Neuronal stem cell (in vitro differentiated cells): ENCODE results near the gene CCDC154. TPM values are rescaled to one million over a fixed set of nuclear protein-coding genes. Genes with fewer than 3 reads are reported as not detected.

Experiments
- DNase-seq: peaks from one replicate; pipeline ENCODE4 v3.0.0-alpha.2; 2013; ENCODE audit warnings: low spot score
- H2AFZ ChIP-seq: one replicate; pipeline ENCODE4 v1.6.1; 2013; ENCODE audit warnings: mild to moderate bottlenecking, low read length, inconsistent platforms
- H2AK5ac ChIP-seq: 2 replicates; pipeline ENCODE4 v1.6.1; 2013; ENCODE audit warnings: low read depth, mild to moderate bottlenecking, inconsistent platforms, low read length, moderate library complexity, mixed read lengths
- H2BK120ac ChIP-seq: 2 replicates; pipeline ENCODE4 v1.6.1; 2013; ENCODE audit warnings: low read depth, mild to moderate bottlenecking, inconsistent platforms, low read length, moderate library complexity, mixed read lengths
- H2BK12ac ChIP-seq: one replicate; pipeline ENCODE4 v1.6.1; 2013; ENCODE audit warnings: low read length, inconsistent platforms
- H2BK15ac ChIP-seq: 2 replicates; pipeline ENCODE4 v1.6.1; 2013; ENCODE audit warnings: mild to moderate bottlenecking, low read length, inconsistent platforms, mixed read lengths
- H2BK5ac ChIP-seq: one replicate; pipeline ENCODE4 v1.6.1; 2013; ENCODE audit warnings: inconsistent platforms, mild to moderate bottlenecking, low read length, moderate library complexity
- H3K14ac ChIP-seq: one replicate; pipeline ENCODE4 v1.6.1; 2013; ENCODE audit warnings: low read length, inconsistent platforms
- H3K18ac ChIP-seq: 2 replicates; pipeline ENCODE4 v1.6.1; 2013; ENCODE audit warnings: low read length, inconsistent platforms
- H3K23ac ChIP-seq: 2 replicates; pipeline ENCODE4 v1.6.1; 2013; ENCODE audit warnings: low read depth, mild to moderate bottlenecking, mixed read lengths, low read length, inconsistent platforms; ENCODE audit not compliant: poor library complexity
- H3K27ac ChIP-seq: replicated peaks from 3 replicates; pipeline ENCODE4 v1.5.1; 2013; ENCODE audit warnings: low read length, inconsistent platforms
- H3K27me3 ChIP-seq, 3 experiments: 2 replicates each; pipeline ENCODE4 v1.6.1; 2013; ENCODE audit warnings: low read length in 3 of 3, mild to moderate bottlenecking in 2 of 3, inconsistent platforms in 1 of 3, low read depth in 1 of 3, mixed read lengths in 1 of 3, moderate library complexity in 1 of 3; ENCODE audit not compliant: control insufficient read depth in 3 of 3, insufficient read depth in 3 of 3
- H3K36me3 ChIP-seq, 2 donors: replicated peaks in 1 of 2; 2 replicates each; pipeline ENCODE4 v1.6.1; 2013; ENCODE audit warnings: low read length in 2 of 2; ENCODE audit not compliant: control insufficient read depth in 2 of 2, insufficient read depth in 2 of 2
- H3K4ac ChIP-seq: 2 replicates; pipeline ENCODE4 v1.6.1; 2013; ENCODE audit warnings: inconsistent platforms, mild to moderate bottlenecking, low read length, moderate library complexity
- H3K4me1 ChIP-seq, 2 donors: 1 replicate in 1 of 2; 2 replicates in 1 of 2; pipeline ENCODE4 v1.6.1; 2013; ENCODE audit warnings: low read length in 2 of 2, low read depth in 1 of 2; ENCODE audit not compliant: control insufficient read depth in 2 of 2, insufficient read depth in 1 of 2
- H3K4me2 ChIP-seq: one replicate; pipeline ENCODE4 v1.6.1; 2013; ENCODE audit warnings: mild to moderate bottlenecking, low read length, inconsistent platforms; ENCODE audit not compliant: insufficient read depth, poor library complexity, severe bottlenecking
- H3K4me3 ChIP-seq, 2 donors: 2 replicates each; pipeline ENCODE4 v1.5.1; 2013; ENCODE audit warnings: low read length in 2 of 2, mild to moderate bottlenecking in 2 of 2, inconsistent platforms in 1 of 2, moderate library complexity in 1 of 2
- H3K79me1 ChIP-seq: one replicate; pipeline ENCODE4 v1.6.1; 2013; ENCODE audit warnings: low read depth, mild to moderate bottlenecking, inconsistent platforms, low read length, moderate library complexity
- H3K9ac ChIP-seq: one replicate; pipeline ENCODE4 v1.6.1; 2013; ENCODE audit warnings: mild to moderate bottlenecking, low read depth, low read length, inconsistent platforms; ENCODE audit not compliant: poor library complexity
- H3K9me3 ChIP-seq, 2 donors: replicated peaks in 1 of 2; 2 replicates each; pipeline versions ENCODE3 to v1.6.1; 2013; ENCODE audit warnings: low read length in 2 of 2, mild to moderate bottlenecking in 2 of 2, inconsistent platforms in 1 of 2, low read depth in 1 of 2, mixed read lengths in 1 of 2, moderate library complexity in 1 of 2; ENCODE audit not compliant: control insufficient read depth in 2 of 2, insufficient read depth in 1 of 2
- H4K8ac ChIP-seq: one replicate; pipeline ENCODE4 v1.6.1; 2013; ENCODE audit warnings: low read depth, mild to moderate bottlenecking, inconsistent platforms, low read length, moderate library complexity
- H4K91ac ChIP-seq: one replicate; pipeline ENCODE4 v1.6.1; 2013; ENCODE audit warnings: low read length, low read depth, mild to moderate bottlenecking, inconsistent platforms; ENCODE audit not compliant: poor library complexity
- WGBS, 2 donors: extraction: QIAGEN DNeasy Blood & Tissue Kit; methylation state at CpG; one replicate each; pipeline ENCODE4 v1.1.7; 2013; ENCODE audit warnings: missing lambda C conversion rate in 2 of 2, mixed read lengths in 1 of 2; ENCODE audit not compliant: insufficient read length in 2 of 2, insufficient replicate concordance in 1 of 2; ENCODE audit errors: extremely low coverage in 2 of 2; 5-methylcytosine and 5-hydroxymethylcytosine counted together
- polyA plus RNA-seq, 2 experiments: library from polyadenylated mRNA; stranded (reverse); fragments of 200-250 nt; gene quantifications; one replicate each; pipeline ENCODE4 v1.2.3, GENCODE V29; 2013

CCDC154 gene, protein sequence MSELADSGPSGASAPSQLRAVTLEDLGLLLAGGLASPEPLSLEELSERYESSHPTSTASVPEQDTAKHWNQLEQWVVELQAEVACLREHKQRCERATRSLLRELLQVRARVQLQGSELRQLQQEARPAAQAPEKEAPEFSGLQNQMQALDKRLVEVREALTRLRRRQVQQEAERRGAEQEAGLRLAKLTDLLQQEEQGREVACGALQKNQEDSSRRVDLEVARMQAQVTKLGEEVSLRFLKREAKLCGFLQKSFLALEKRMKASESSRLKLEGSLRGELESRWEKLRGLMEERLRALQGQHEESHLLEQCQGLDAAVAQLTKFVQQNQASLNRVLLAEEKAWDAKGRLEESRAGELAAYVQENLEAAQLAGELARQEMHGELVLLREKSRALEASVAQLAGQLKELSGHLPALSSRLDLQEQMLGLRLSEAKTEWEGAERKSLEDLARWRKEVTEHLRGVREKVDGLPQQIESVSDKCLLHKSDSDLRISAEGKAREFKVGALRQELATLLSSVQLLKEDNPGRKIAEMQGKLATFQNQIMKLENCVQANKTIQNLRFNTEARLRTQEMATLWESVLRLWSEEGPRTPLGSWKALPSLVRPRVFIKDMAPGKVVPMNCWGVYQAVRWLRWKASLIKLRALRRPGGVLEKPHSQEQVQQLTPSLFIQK
- polyA plus RNA-seq (2013, experiment 1 of 2) = 0.86 TPM
- 1.2 TPM for polyA plus RNA-seq (2013, experiment 2 of 2)

GRCh38 chr16:1443980-1444729 lies at the start of gene CCDC154:
Gene CCDC154, minus strand, starts transcription at chr16:1444556. Its CDS starts 234 bp downstream, at chr16:1444322.
- H4K8ac ChIP-seq = no peak within 1 kb of the TSS
- no peak within 1 kb of the TSS for H3K14ac ChIP-seq
- no peak within 1 kb of the TSS for H3K4me2 ChIP-seq
- H2AFZ ChIP-seq = no peak within 1 kb of the TSS
- no peak for DNase-seq
- H3K18ac ChIP-seq = peak within 1 kb of the TSS; percentile 27
- peaks cover 3% of the 10 kb centered on the region for H3K79me1 ChIP-seq
- H3K4ac ChIP-seq = no peak within 1 kb of the TSS
- H4K91ac ChIP-seq = no peak within 1 kb of the TSS
- H2BK15ac ChIP-seq = no peak within 1 kb of the TSS
- H3K9ac ChIP-seq = no peak within 1 kb of the TSS
- peak within 1 kb of the TSS; percentile 82 for H2BK5ac ChIP-seq
- H3K9me3 ChIP-seq = no peaks in the 10 kb centered on the region
- H3K4me3 ChIP-seq = no peak within 1 kb of the TSS
- no peak within 1 kb of the TSS for H3K27ac ChIP-seq
- H3K36me3 ChIP-seq = peaks cover 3 to 26% of the 10 kb centered on the region in 2 donors
- no peaks in the 10 kb centered on the region for H3K27me3 ChIP-seq
- H3K4me1 ChIP-seq = no peaks in the 10 kb centered on the region
- WGBS, 2 donors = no CpG with 5 or more reads among the region's 27 CpGs
- peak within 1 kb of the TSS; percentile 37 for H2AK5ac ChIP-seq
- H2BK120ac ChIP-seq = no peak within 1 kb of the TSS
- no peak within 1 kb of the TSS for H2BK12ac ChIP-seq
- no peak within 1 kb of the TSS for H3K23ac ChIP-seq

DNA sequence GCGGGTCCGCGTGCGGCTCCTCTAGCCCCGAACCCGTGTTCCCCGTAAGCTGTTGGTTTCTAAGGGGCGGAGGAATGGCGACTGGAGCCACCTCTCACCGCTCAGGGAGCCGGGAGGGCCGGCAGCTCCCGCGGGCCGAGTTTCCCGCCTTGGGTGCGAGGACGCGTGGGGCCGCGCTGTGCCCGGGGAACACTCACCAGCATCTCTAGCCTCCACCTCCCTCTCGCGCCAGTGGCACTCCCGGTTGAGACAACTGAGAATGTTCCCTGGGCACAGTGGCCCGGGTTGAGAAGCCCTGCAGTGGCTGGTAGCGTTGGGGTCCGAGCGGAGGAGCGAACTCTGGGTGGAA lies 49.4 kb upstream of the CCDC154 start:
- H2AK5ac ChIP-seq = peak overlapping the region; percentile 75
- no peak overlapping the region for H4K91ac ChIP-seq
- H3K9ac ChIP-seq = peak overlapping the region; percentile 79
- peaks cover 23 to 46% of the 10 kb centered on the region in 2 donors for H3K36me3 ChIP-seq
- peak overlapping the region; percentile 99 for H2AFZ ChIP-seq
- H3K27me3 ChIP-seq = no peaks in the 10 kb centered on the region
- H3K79me1 ChIP-seq = peaks cover 20% of the 10 kb centered on the region
- no peak overlapping the region for H4K8ac ChIP-seq
- H3K4me1 ChIP-seq = peaks cover 10 to 11% of the 10 kb centered on the region in 2 donors
- H2BK120ac ChIP-seq = no peak overlapping the region
- H3K9me3 ChIP-seq = no peaks in the 10 kb centered on the region
- H3K4me2 ChIP-seq = peak overlapping the region; percentile 79
- no peak overlapping the region for H3K4ac ChIP-seq
- no peak for DNase-seq
- peak overlapping the region; percentile 86 to 94 for H3K4me3 ChIP-seq
- H2BK5ac ChIP-seq = peak overlapping the region; percentile 59
- peak overlapping the region; percentile 52 for H3K23ac ChIP-seq
- WGBS, 2 donors = no CpG with 5 or more reads among the region's 30 CpGs
- no peak overlapping the region for H2BK12ac ChIP-seq
- no peak overlapping the region for H2BK15ac ChIP-seq
- H3K27ac ChIP-seq = no peak overlapping the region
- H3K18ac ChIP-seq = peak overlapping the region; percentile 95
- peak overlapping the region; percentile 89 for H3K14ac ChIP-seq

- Histone ChIP-seq H3K4me2 (peak within 1 kb of the TSS; percentile 79), H2AK5ac (peak within 1 kb of the TSS; percentile 75), H3K23ac (peak within 1 kb of the TSS; percentile 52), H3K4ac (no peak within 1 kb of the TSS), H3K18ac (peak within 1 kb of the TSS; percentile 95), H3K79me1 (peaks cover 20% of the 10 kb centered on the region), H3K27me3 (no peaks in the 10 kb centered on the region), H3K27ac (peak within 1 kb of the TSS; percentile 23), H3K4me1 (peaks cover 10 to 11% of the 10 kb centered on the region in 2 donors), H3K36me3 (peaks cover 23 to 40% of the 10 kb centered on the region in 2 donors), H3K9me3 (no peaks in the 10 kb centered on the region), H2BK15ac (no peak within 1 kb of the TSS), H2BK5ac (peak within 1 kb of the TSS; percentile 59), H4K91ac (no peak within 1 kb of the TSS), H4K8ac (no peak within 1 kb of the TSS), H3K4me3 (peak within 1 kb of the TSS; percentile 86 to 94), H2BK120ac (no peak within 1 kb of the TSS), H3K9ac (peak within 1 kb of the TSS; percentile 79), H2AFZ (peak within 1 kb of the TSS; percentile 99), H3K14ac (peak within 1 kb of the TSS; percentile 89), H2BK12ac (no peak within 1 kb of the TSS)
- peak; percentile 87 for DNase-seq
- no CpG with 5 or more reads among the region's 89 CpGs for WGBS, 2 donors
Observed at GRCh38 chr16:1492923-1493745, 48.8 kb upstream of the CCDC154 start, which contains the start of gene TELO2. Gene TELO2, plus strand, starts transcription at chr16:1493360. Its CDS starts 922 bp downstream, at chr16:1494282.
